HEK293 (cell line): ENCODE measurements around the gene RECK.
A peak's percentile ranks its signal among the peaks of the same experiment; 100 is the strongest.

ENCODE experiments used
- CTCF ChIA-PET: fragments of 350-600 bp; formaldehyde crosslinking; extraction: SDS; loops from one replicate; lab custom pipeline; 2021; ENCODE audit warnings: antibody characterized with exemption; lab: Yijun Ruan, JAX
- POLR2A ChIA-PET: fragments of 300-600 bp; formaldehyde crosslinking; extraction: SDS; loops from one replicate; lab custom pipeline; 2020; ENCODE audit warnings: antibody characterized with exemption, inconsistent platforms; lab: Yijun Ruan, JAX
- H3K27ac ChIP-seq: fragments of 200-500 bp; sonication (Bioruptor generic); 2 replicates; pipeline ENCODE4 v1.5.1; 2014; ENCODE audit warnings: low read depth, low read length, control low read depth, inconsistent platforms; ENCODE audit errors: extremely low read depth
- H3K36me3 ChIP-seq, 2 experiments: fragments of 200-500 bp in 1 of 2; sonication (Bioruptor generic) in 1 of 2; 1 replicate in 1 of 2; 2 replicates in 1 of 2; pipeline ENCODE4 v1.5.1; 2014 to 2017; ENCODE audit warnings: inconsistent platforms in 2 of 2, low read length in 2 of 2; ENCODE audit not compliant: control insufficient read depth in 2 of 2, insufficient read depth in 1 of 2
- H3K4me1 ChIP-seq: fragments of 200-500 bp; sonication (Bioruptor generic); 2 replicates; pipeline ENCODE4 v1.5.1; 2014; ENCODE audit warnings: mild to moderate bottlenecking, low read length, inconsistent platforms; ENCODE audit not compliant: control insufficient read depth, insufficient read depth
- H3K4me3 ChIP-seq: 2 replicates; pipeline ENCODE4 v1.5.1; 2011; ENCODE audit warnings: low read depth, mild to moderate bottlenecking, control low read depth, low read length, moderate library complexity
- H3K9me3 ChIP-seq: fragments of 200-500 bp; sonication (Bioruptor generic); 2 replicates; pipeline ENCODE4 v1.5.1; 2014; ENCODE audit warnings: low read depth, low read length, inconsistent platforms; ENCODE audit not compliant: control insufficient read depth, insufficient read depth
- BCL11A ChIP-seq: fragments of 450-650 bp; formaldehyde crosslinking; IDR thresholded peaks from 2 replicates; pipeline ENCODE4 v1.5.1; 2016; ENCODE audit warnings: low read depth, missing biosample characterization, missing genetic modification characterization
- GLIS2 ChIP-seq: fragments of 450-650 bp; formaldehyde crosslinking; IDR thresholded peaks from 2 replicates; pipeline ENCODE4 v1.5.1; 2016; ENCODE audit warnings: missing biosample characterization, missing genetic modification characterization
- KLF8 ChIP-seq: fragments of 450-650 bp; formaldehyde crosslinking; IDR thresholded peaks from 2 replicates; pipeline ENCODE4 v1.5.1; 2016; ENCODE audit warnings: missing biosample characterization, missing genetic modification characterization
- SCRT2 ChIP-seq: fragments of 450-650 bp; formaldehyde crosslinking; IDR thresholded peaks from 2 replicates; pipeline ENCODE4 v1.5.1; 2016; ENCODE audit warnings: missing biosample characterization, missing genetic modification characterization
- ZBTB1 ChIP-seq: fragments of 450-650 bp; formaldehyde crosslinking; IDR thresholded peaks from 2 replicates; pipeline ENCODE4 v1.5.1; 2016; ENCODE audit warnings: missing biosample characterization, missing genetic modification characterization
- ZNF121 ChIP-seq: fragments of 450-650 bp; formaldehyde crosslinking; IDR thresholded peaks from 2 replicates; pipeline ENCODE4 v1.5.1; 2016; ENCODE audit warnings: missing biosample characterization, missing genetic modification characterization
- ZNF140 ChIP-seq: fragments of 450-650 bp; formaldehyde crosslinking; IDR thresholded peaks from 2 replicates; pipeline ENCODE4 v1.5.1; 2016; ENCODE audit warnings: missing biosample characterization, missing genetic modification characterization
- ZNF175 ChIP-seq: fragments of 450-650 bp; formaldehyde crosslinking; IDR thresholded peaks from 2 replicates; pipeline ENCODE4 v1.5.1; 2016; ENCODE audit warnings: missing biosample characterization, missing genetic modification characterization
- ZNF239 ChIP-seq: fragments of 450-650 bp; formaldehyde crosslinking; IDR thresholded peaks from 2 replicates; pipeline ENCODE4 v1.5.1; 2016; ENCODE audit warnings: missing biosample characterization, missing genetic modification characterization
- ZNF423 ChIP-seq: fragments of 450-650 bp; formaldehyde crosslinking; IDR thresholded peaks from 2 replicates; pipeline ENCODE4 v1.5.1; 2016; ENCODE audit warnings: missing biosample characterization, missing genetic modification characterization
- ZNF571 ChIP-seq: fragments of 450-650 bp; formaldehyde crosslinking; IDR thresholded peaks from 2 replicates; pipeline ENCODE4 v1.5.0; 2017; ENCODE audit warnings: missing biosample characterization, missing genetic modification characterization
- ZNF626 ChIP-seq: fragments of 450-650 bp; sonication (Bioruptor Pico); formaldehyde crosslinking; IDR thresholded peaks from 2 replicates; pipeline ENCODE4 v1.5.1; 2018; ENCODE audit warnings: missing biosample characterization, missing genetic modification characterization, inconsistent platforms
- ZNF670 ChIP-seq: fragments of 450-650 bp; formaldehyde crosslinking; IDR thresholded peaks from 2 replicates; pipeline ENCODE4 v1.5.1; 2016; ENCODE audit warnings: missing biosample characterization, missing genetic modification characterization, low read depth
- ZNF677 ChIP-seq: fragments of 450-650 bp; IDR thresholded peaks from 2 replicates; pipeline ENCODE4 v1.5.0; 2018; ENCODE audit warnings: missing biosample characterization, mild to moderate bottlenecking, missing genetic modification characterization, moderate library complexity
- ZNF701 ChIP-seq: fragments of 450-650 bp; formaldehyde crosslinking; IDR thresholded peaks from 2 replicates; pipeline ENCODE4 v1.5.1; 2016; ENCODE audit warnings: missing biosample characterization, missing genetic modification characterization
- ZNF707 ChIP-seq: fragments of 450-650 bp; formaldehyde crosslinking; IDR thresholded peaks from 2 replicates; pipeline ENCODE4 v1.5.1; 2016; ENCODE audit warnings: missing biosample characterization, missing genetic modification characterization
- ZNF830 ChIP-seq: fragments of 450-650 bp; IDR thresholded peaks from 2 replicates; pipeline ENCODE4 v1.5.0; 2018; ENCODE audit warnings: missing biosample characterization, missing genetic modification characterization, low read depth, mild to moderate bottlenecking, moderate library complexity
- ZSCAN16 ChIP-seq: fragments of 450-650 bp; formaldehyde crosslinking; IDR thresholded peaks from 2 replicates; pipeline ENCODE4 v1.5.1; 2016; ENCODE audit warnings: missing biosample characterization, missing genetic modification characterization
- TF ChIP-seq, protein P1 (sequence below): fragments of 450-650 bp; formaldehyde crosslinking; IDR thresholded peaks from 2 replicates; pipeline ENCODE4 v1.5.1; 2017; ENCODE audit warnings: missing biosample characterization, missing genetic modification characterization
- TF ChIP-seq, protein P2 (sequence below): fragments of 450-650 bp; formaldehyde crosslinking; IDR thresholded peaks from 2 replicates; pipeline ENCODE4 v1.5.1; 2016; ENCODE audit warnings: missing biosample characterization, missing genetic modification characterization, low read depth
- TF ChIP-seq, protein P3 (sequence below): fragments of 450-650 bp; formaldehyde crosslinking; IDR thresholded peaks from 2 replicates; pipeline ENCODE4 v1.5.1; 2017; ENCODE audit warnings: missing biosample characterization, missing genetic modification characterization
- TF ChIP-seq, protein P4 (sequence below): fragments of 450-650 bp; formaldehyde crosslinking; IDR thresholded peaks from 2 replicates; pipeline ENCODE4 v1.5.1; 2016; ENCODE audit warnings: missing biosample characterization, missing genetic modification characterization, low read depth

RECK gene

DNA sequence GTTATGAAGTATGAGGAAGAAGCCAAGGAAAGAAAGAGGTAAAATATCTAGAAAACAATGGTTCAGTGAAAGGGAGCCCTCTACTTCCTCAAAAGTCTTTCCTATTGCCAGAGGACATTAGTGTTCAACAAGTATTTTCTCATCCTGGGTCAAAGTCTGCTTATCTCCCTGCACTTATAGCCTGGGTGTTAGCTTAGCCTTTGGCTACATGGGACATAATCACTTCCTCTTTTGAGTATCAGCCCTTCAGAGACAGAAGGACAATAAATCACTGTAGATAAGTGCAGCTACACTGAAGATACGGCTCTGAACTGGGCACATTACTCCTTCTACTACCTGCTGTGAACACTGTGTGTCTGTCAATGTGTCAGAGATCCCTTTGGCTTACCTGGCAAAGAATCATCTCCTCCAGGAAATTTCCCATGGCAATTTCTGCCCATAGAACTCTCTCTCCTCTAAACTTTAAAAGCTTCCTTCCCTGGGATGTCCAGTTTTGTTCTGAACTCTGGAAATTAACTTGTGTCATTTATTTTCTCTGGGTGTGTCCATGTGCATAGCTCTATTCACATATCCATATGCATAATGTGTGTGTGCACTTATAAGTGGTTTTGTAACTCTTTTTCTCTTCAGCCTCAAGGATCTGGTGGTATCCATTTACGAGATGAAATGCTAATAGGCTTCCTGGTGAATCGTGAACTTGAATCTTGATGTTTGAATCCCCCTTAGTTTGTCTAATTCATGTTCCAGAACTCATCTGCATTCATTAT is 30.0 kb upstream of the RECK start:
- TF ChIP-seq SCRT2 (tag by site-specific recombination) (0 out of 2 replicates have a peak, but pooled peaks have one; percentile 10), ZNF670 (tag by site-specific recombination) (no peak)
- CTCF ChIA-PET: interaction anchor here (0.5 to 5.6 kb wide), 21 partner anchors 9 to 328 kb away, joined by 3 to 104 read pairs (median 5); no protein-coding TSS in a partner anchor
- Histone ChIP-seq H3K4me1 (no peaks in the 10 kb centered on the region), H3K9me3 (no peaks in the 10 kb centered on the region), H3K36me3 (no peaks in the 10 kb centered on the region), H3K27ac (no peak overlapping the region), H3K4me3 (no peak overlapping the region)
- POLR2A ChIA-PET: no interaction called here

DNA sequence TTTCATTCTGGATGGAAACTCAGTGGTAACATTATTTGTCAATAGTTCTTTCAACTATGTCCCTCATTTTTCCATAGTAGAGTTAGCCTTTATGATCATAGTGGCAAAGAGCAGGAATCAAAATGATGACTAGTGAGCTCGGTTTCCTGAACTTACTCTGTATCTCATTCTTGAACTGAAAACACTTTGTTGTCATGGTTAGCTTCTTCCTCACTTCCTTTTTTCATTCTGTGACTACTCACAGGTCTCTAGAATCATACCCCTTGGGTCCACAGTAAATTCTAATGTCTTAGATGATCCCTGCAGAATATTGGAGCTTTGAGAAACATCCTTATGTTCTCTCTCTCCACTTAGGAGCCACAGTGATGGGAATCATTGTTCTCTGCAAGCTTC is 29.4 kb upstream of the RECK start:
- H3K9me3 ChIP-seq: no peaks in the 10 kb centered on the region
- no peaks in the 10 kb centered on the region for H3K4me1 ChIP-seq
- H3K36me3 ChIP-seq: no peaks in the 10 kb centered on the region
- POLR2A ChIA-PET: no interaction called here
- CTCF ChIA-PET: interaction anchor here (0.5 to 5.6 kb wide), 25 partner anchors 8 to 1543 kb away, joined by 3 to 104 read pairs (median 5); partner anchors contain the start of gene RECK
- TF ChIP-seq ZNF175 (tag by site-specific recombination) (no peak), ZNF677 (tag by site-specific recombination) (no peak), ZNF140 (tag by site-specific recombination) (no peak), ZNF571 (no peak)
- TF ChIP-seq, protein P1, sequence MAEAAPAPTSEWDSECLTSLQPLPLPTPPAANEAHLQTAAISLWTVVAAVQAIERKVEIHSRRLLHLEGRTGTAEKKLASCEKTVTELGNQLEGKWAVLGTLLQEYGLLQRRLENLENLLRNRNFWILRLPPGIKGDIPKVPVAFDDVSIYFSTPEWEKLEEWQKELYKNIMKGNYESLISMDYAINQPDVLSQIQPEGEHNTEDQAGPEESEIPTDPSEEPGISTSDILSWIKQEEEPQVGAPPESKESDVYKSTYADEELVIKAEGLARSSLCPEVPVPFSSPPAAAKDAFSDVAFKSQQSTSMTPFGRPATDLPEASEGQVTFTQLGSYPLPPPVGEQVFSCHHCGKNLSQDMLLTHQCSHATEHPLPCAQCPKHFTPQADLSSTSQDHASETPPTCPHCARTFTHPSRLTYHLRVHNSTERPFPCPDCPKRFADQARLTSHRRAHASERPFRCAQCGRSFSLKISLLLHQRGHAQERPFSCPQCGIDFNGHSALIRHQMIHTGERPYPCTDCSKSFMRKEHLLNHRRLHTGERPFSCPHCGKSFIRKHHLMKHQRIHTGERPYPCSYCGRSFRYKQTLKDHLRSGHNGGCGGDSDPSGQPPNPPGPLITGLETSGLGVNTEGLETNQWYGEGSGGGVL (tag by site-specific recombination): no peak
- TF ChIP-seq, protein P2, sequence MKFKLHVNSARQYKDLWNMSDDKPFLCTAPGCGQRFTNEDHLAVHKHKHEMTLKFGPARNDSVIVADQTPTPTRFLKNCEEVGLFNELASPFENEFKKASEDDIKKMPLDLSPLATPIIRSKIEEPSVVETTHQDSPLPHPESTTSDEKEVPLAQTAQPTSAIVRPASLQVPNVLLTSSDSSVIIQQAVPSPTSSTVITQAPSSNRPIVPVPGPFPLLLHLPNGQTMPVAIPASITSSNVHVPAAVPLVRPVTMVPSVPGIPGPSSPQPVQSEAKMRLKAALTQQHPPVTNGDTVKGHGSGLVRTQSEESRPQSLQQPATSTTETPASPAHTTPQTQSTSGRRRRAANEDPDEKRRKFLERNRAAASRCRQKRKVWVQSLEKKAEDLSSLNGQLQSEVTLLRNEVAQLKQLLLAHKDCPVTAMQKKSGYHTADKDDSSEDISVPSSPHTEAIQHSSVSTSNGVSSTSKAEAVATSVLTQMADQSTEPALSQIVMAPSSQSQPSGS (tag by site-specific recombination): no peak
- H3K4me3 ChIP-seq: no peak overlapping the region
- H3K27ac ChIP-seq: no peak overlapping the region

DNA sequence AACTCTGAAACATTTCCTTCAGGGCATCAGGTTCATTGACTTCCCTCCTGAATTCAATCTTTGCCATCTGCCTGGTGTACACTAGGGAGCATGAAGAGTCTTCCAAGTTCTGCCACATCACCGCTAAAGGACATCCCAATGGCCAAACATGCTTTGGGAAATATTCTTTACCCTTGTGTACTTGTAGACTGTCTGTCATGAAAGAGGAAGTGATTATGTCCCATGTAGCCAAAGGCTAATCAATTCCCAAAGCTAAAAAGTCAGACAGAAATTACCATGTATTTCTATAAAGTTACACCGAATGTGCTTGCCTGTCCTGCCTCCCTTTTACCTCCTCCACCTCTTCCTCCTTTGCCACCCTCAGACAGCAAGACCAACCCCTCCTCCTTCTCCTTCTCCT is 28.9 kb upstream of the RECK start:
- H3K9me3 ChIP-seq: no peaks in the 10 kb centered on the region
- no peaks in the 10 kb centered on the region for H3K4me1 ChIP-seq
- H3K36me3 ChIP-seq: no peaks in the 10 kb centered on the region
- CTCF ChIA-PET: interaction anchor here (0.6 to 5.6 kb wide), 38 partner anchors 7 to 1543 kb away, joined by 3 to 104 read pairs (median 4); partner anchors contain the start of gene RECK
- POLR2A ChIA-PET: no interaction called here
- no peak overlapping the region for H3K27ac ChIP-seq
- H3K4me3 ChIP-seq: no peak overlapping the region
- no peak for TF ChIP-seq ZNF239 (tag by site-specific recombination)
- no peak for TF ChIP-seq ZNF707 (tag by site-specific recombination)
- TF ChIP-seq KLF8 (tag by site-specific recombination): no peak
- no peak for TF ChIP-seq ZNF701 (tag by site-specific recombination)
- no peak for TF ChIP-seq ZNF423 (tag by site-specific recombination)
- no peak for TF ChIP-seq ZSCAN16
- TF ChIP-seq, protein P3, sequence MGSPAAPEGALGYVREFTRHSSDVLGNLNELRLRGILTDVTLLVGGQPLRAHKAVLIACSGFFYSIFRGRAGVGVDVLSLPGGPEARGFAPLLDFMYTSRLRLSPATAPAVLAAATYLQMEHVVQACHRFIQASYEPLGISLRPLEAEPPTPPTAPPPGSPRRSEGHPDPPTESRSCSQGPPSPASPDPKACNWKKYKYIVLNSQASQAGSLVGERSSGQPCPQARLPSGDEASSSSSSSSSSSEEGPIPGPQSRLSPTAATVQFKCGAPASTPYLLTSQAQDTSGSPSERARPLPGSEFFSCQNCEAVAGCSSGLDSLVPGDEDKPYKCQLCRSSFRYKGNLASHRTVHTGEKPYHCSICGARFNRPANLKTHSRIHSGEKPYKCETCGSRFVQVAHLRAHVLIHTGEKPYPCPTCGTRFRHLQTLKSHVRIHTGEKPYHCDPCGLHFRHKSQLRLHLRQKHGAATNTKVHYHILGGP (tag by site-specific recombination): no peak
- no peak for TF ChIP-seq ZNF830 (tag by site-specific recombination)
- TF ChIP-seq ZNF121 (tag by site-specific recombination): no peak
- no peak for TF ChIP-seq GLIS2
- TF ChIP-seq ZBTB1 (tag by site-specific recombination): no peak
- TF ChIP-seq, protein P4, sequence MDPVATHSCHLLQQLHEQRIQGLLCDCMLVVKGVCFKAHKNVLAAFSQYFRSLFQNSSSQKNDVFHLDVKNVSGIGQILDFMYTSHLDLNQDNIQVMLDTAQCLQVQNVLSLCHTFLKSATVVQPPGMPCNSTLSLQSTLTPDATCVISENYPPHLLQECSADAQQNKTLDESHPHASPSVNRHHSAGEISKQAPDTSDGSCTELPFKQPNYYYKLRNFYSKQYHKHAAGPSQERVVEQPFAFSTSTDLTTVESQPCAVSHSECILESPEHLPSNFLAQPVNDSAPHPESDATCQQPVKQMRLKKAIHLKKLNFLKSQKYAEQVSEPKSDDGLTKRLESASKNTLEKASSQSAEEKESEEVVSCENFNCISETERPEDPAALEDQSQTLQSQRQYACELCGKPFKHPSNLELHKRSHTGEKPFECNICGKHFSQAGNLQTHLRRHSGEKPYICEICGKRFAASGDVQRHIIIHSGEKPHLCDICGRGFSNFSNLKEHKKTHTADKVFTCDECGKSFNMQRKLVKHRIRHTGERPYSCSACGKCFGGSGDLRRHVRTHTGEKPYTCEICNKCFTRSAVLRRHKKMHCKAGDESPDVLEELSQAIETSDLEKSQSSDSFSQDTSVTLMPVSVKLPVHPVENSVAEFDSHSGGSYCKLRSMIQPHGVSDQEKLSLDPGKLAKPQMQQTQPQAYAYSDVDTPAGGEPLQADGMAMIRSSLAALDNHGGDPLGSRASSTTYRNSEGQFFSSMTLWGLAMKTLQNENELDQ: no peak
- no peak for TF ChIP-seq BCL11A
- no peak for TF ChIP-seq ZNF626 (tag by site-specific recombination)
